IMR-90 (cell line): ENCODE measurements around the gene NPAS3. TPM values are rescaled to one million over a fixed set of nuclear protein-coding genes. Genes with fewer than 3 reads are reported as not detected.

Experiments
- ATAC-seq: fragments of 200-7000 bp; cut with Tn5 transposase; 2 replicates; pipeline ENCODE4 v1.9.1; 2020; ENCODE audit warnings: low read depth, mild to moderate bottlenecking, moderate library complexity
- BruUV-seq: library from RNA; stranded (reverse); fragments of 400-500 nt; replicated peaks from 2 replicates; lab custom pipeline; 2021; lab: Mats Ljungman, UMichigan
- CTCF ChIA-PET: fragments of 300-600 bp; formaldehyde crosslinking; extraction: SDS; loops from one replicate; lab custom pipeline; 2021; ENCODE audit warnings: antibody characterized with exemption; lab: Yijun Ruan, JAX
- POLR2A ChIA-PET: fragments of 300-600 bp; sonication (Branson Sonifier 250); formaldehyde crosslinking; loops from one replicate; lab custom pipeline; 2022; ENCODE audit warnings: antibody characterized with exemption; ENCODE audit not compliant: unreplicated experiment; lab: Charles Lee
- DNase-seq: peaks from one replicate; pipeline ENCODE4 v3.0.0; 2013
- H2AFZ ChIP-seq: replicated peaks from 2 replicates; pipeline ENCODE3; 2013; ENCODE audit warnings: low read length, mild to moderate bottlenecking; ENCODE audit not compliant: poor library complexity
- H2AK5ac ChIP-seq: 2 replicates; pipeline ENCODE4 v1.6.1; 2013; ENCODE audit warnings: low read depth, low read length, inconsistent platforms
- H2AK9ac ChIP-seq: replicated peaks from 2 replicates; pipeline ENCODE3; 2013; ENCODE audit warnings: mild to moderate bottlenecking, low read depth, low read length, moderate library complexity; ENCODE audit not compliant: poor library complexity
- H2BK120ac ChIP-seq: 2 replicates; pipeline ENCODE4 v1.6.1; 2013; ENCODE audit warnings: low read depth, low read length, inconsistent platforms
- H2BK15ac ChIP-seq: 3 replicates; pipeline ENCODE4 v1.6.1; 2013; ENCODE audit warnings: low read depth, low read length, inconsistent platforms
- H2BK20ac ChIP-seq: 2 replicates; pipeline ENCODE4 v1.6.1; 2013; ENCODE audit warnings: low read depth, mild to moderate bottlenecking, inconsistent platforms, low read length, moderate library complexity
- H2BK5ac ChIP-seq: 2 replicates; pipeline ENCODE4 v1.6.1; 2013; ENCODE audit warnings: mild to moderate bottlenecking, low read depth, low read length, inconsistent platforms; ENCODE audit not compliant: poor library complexity, severe bottlenecking
- H3K14ac ChIP-seq: replicated peaks from 2 replicates; pipeline ENCODE4 v1.6.1; 2013; ENCODE audit warnings: low read depth, low read length, inconsistent platforms
- H3K18ac ChIP-seq: 2 replicates; pipeline ENCODE4 v1.6.1; 2013; ENCODE audit warnings: low read depth, low read length, control low read depth
- H3K23ac ChIP-seq: 2 replicates; pipeline ENCODE4 v1.6.1; 2013; ENCODE audit warnings: low read depth, low read length, inconsistent platforms
- H3K27ac ChIP-seq: 2 replicates; pipeline ENCODE4 v1.5.1; 2013; ENCODE audit warnings: mild to moderate bottlenecking, control low read depth, low read length; ENCODE audit not compliant: insufficient read depth
- H3K27me3 ChIP-seq: 2 replicates; pipeline ENCODE4 v1.6.1; 2013; ENCODE audit warnings: low read length; ENCODE audit not compliant: control insufficient read depth, insufficient read depth
- H3K36me3 ChIP-seq: 2 replicates; pipeline ENCODE4 v1.6.1; 2013; ENCODE audit warnings: low read length, mixed read lengths; ENCODE audit not compliant: control insufficient read depth, insufficient read depth
- H3K4ac ChIP-seq: 2 replicates; pipeline ENCODE4 v1.6.1; 2013; ENCODE audit warnings: low read depth, low read length, inconsistent platforms
- H3K4me1 ChIP-seq: 2 replicates; pipeline ENCODE4 v1.6.1; 2013; ENCODE audit warnings: low read length, mixed read lengths; ENCODE audit not compliant: control insufficient read depth, insufficient read depth
- H3K4me2 ChIP-seq: 2 replicates; pipeline ENCODE4 v1.6.1; 2013; ENCODE audit warnings: low read depth, mild to moderate bottlenecking, control low read depth, low read length, moderate library complexity
- H3K4me3 ChIP-seq: 2 replicates; pipeline ENCODE4 v1.5.1; 2013; ENCODE audit warnings: low read depth, mild to moderate bottlenecking, control low read depth, low read length, moderate library complexity; ENCODE audit not compliant: insufficient read depth
- H3K56ac ChIP-seq: 2 replicates; pipeline ENCODE4 v1.6.1; 2013; ENCODE audit warnings: low read length, inconsistent platforms; ENCODE audit not compliant: insufficient read depth; ENCODE audit errors: extremely low read depth
- H3K79me1 ChIP-seq, 2 experiments: 2 replicates each; pipeline ENCODE4 v1.6.1; 2013; ENCODE audit warnings: low read length in 2 of 2, inconsistent platforms in 1 of 2, low read depth in 1 of 2
- H3K9ac ChIP-seq: 2 replicates; pipeline ENCODE4 v1.6.1; 2013; ENCODE audit warnings: low read depth, low read length, control low read depth
- H3K9me1 ChIP-seq: 2 replicates; pipeline ENCODE4 v1.6.1; 2013; ENCODE audit warnings: low read length, inconsistent platforms; ENCODE audit not compliant: insufficient read depth
- H3K9me3 ChIP-seq: 2 replicates; pipeline ENCODE4 v1.6.1; 2013; ENCODE audit warnings: low read length; ENCODE audit not compliant: control insufficient read depth, insufficient read depth
- H4K20me1 ChIP-seq: 2 replicates; pipeline ENCODE4 v1.6.1; 2013; ENCODE audit warnings: low read length, inconsistent platforms; ENCODE audit not compliant: insufficient read depth
- H4K5ac ChIP-seq: 2 replicates; pipeline ENCODE4 v1.6.1; 2013; ENCODE audit warnings: mild to moderate bottlenecking, low read depth, low read length, control low read depth
- H4K8ac ChIP-seq, 2 experiments: 2 replicates each; pipeline ENCODE4 v1.6.1; 2013; ENCODE audit warnings: low read depth in 2 of 2, low read length in 2 of 2, control low read depth in 1 of 2, inconsistent platforms in 1 of 2
- H4K91ac ChIP-seq: 2 replicates; pipeline ENCODE4 v1.6.1; 2013; ENCODE audit warnings: low read depth, low read length, inconsistent platforms; ENCODE audit not compliant: insufficient read depth
- CHD1 ChIP-seq: IDR thresholded peaks from 2 replicates; pipeline ENCODE4 v1.6.1; 2012; ENCODE audit warnings: low read depth, low read length, improper control_type of control experiment
- MAFK ChIP-seq: IDR thresholded peaks from 2 replicates; pipeline ENCODE4 v1.6.1; 2012; ENCODE audit warnings: low read depth, low read length, improper control_type of control experiment
- NFE2L2 ChIP-seq: fragments of 150-350 bp; IDR thresholded peaks from 2 replicates; pipeline ENCODE4 v1.6.1; 2016; ENCODE audit warnings: low read depth, mild to moderate bottlenecking, low read length
- USF2 ChIP-seq: fragments of 150-350 bp; IDR thresholded peaks from 2 replicates; pipeline ENCODE4 v1.6.1; 2017; ENCODE audit warnings: mild to moderate bottlenecking, antibody characterized with exemption, low read length, low read depth
- WGBS, 2 experiments: methylation state at CpG; one replicate each; pipeline versions ENCODE4 v1.1.5 to v1.1.7; 2013; ENCODE audit warnings: missing lambda C conversion rate in 2 of 2; ENCODE audit not compliant: insufficient read length in 1 of 2; ENCODE audit errors: extremely low coverage in 2 of 2; 5-methylcytosine and 5-hydroxymethylcytosine counted together
- dilution Hi-C: fragments of 300-500 bp; cut with HindIII; formaldehyde crosslinking; loops from one replicate; pipeline ENCODE4 v1.14.3; 2018; ENCODE audit warnings: low sequenced_read_pairs; ENCODE audit not compliant: unreplicated experiment
- in situ Hi-C: fragments of 300-500 bp; cut with MboI; formaldehyde crosslinking; loops from 3 replicates; pipeline ENCODE4 v1.14.3; 2019; ENCODE audit warnings: low sequenced_read_pairs, inconsistent platforms, mixed read lengths
- intact Hi-C: fragments of 100-400 bp; cut with micrococcal nuclease; formaldehyde crosslinking; loops from 2 replicates; pipeline ENCODE4 v1.10.0; 2022
- polyA plus RNA-seq, 3 experiments: library from polyadenylated mRNA; depleted of rRNA; stranded (reverse); fragments of >200 nt; gene quantifications; 2 replicates each; pipeline ENCODE4 v1.2.3, GENCODE V29; 2012; ENCODE audit warnings: low replicate concordance in 1 of 3
- total RNA-seq: library from RNA; depleted of rRNA; stranded (reverse); fragments of >200 nt; gene quantifications from 2 replicates; pipeline ENCODE4 v1.2.3, GENCODE V29; 2012

NPAS3 gene
- total and polyA plus RNA-seq, 2 of the 4 experiments (the other 2 are of a cell fraction): not detected

- dilution Hi-C loops (no loop called here), intact Hi-C loops (no loop called here), in situ Hi-C loops (no loop called here)
- Histone ChIP-seq H2AK5ac (no peak overlapping the region), H4K5ac (no peak overlapping the region), H3K9me3 (no peaks in the 10 kb centered on the region), H3K9ac (no peak overlapping the region), H4K20me1 (no peaks in the 10 kb centered on the region), H3K4ac (no peak overlapping the region), H3K23ac (no peak overlapping the region), H3K4me1 (no peaks in the 10 kb centered on the region), H3K4me3 (no peak overlapping the region), H2BK20ac (no peak overlapping the region), H3K4me2 (no peak overlapping the region), H2BK15ac (no peak overlapping the region), H3K9me1 (no peaks in the 10 kb centered on the region), H3K27me3 (no peaks in the 10 kb centered on the region), H3K14ac (no peak overlapping the region), H4K91ac (no peak overlapping the region), H3K27ac (no peak overlapping the region), H2BK5ac (no peak overlapping the region), H3K36me3 (no peaks in the 10 kb centered on the region), H3K79me1 (no peaks in the 10 kb centered on the region), H3K56ac (no peak overlapping the region), H4K8ac (no peak overlapping the region), H2BK120ac (no peak overlapping the region), H2AFZ (no peak overlapping the region), H3K18ac (no peak overlapping the region), H2AK9ac (no peak overlapping the region)
- no TSS peak for BruUV-seq
- ATAC-seq: no peak
- ChIA-PET CTCF (interaction anchor here (0.9 kb wide), 1 partner anchor 36 kb away, joined by 10 read pairs; no protein-coding TSS in a partner anchor), POLR2A (no interaction called here)
- no peak for TF ChIP-seq NFE2L2
- TF ChIP-seq USF2: no peak
- no peak for TF ChIP-seq MAFK
- no peak for TF ChIP-seq CHD1
- 67% methylated on average over 1 of the region's 1 CpG; no CpG with 5 or more reads in 1 of the 2 experiments for WGBS, 2 experiments
- no peak for DNase-seq
These were observed 818.2 kb downstream of the NPAS3 start for GRCh38 chr14:33756833-33757232.
